WTC11 (cell line): ENCODE data around the gene PNMA8C. TPM values are rescaled to one million over a fixed set of nuclear protein-coding genes. Genes with fewer than 3 reads are reported as not detected.

Experiments
- ATAC-seq: fragments of 200-7000 bp; cut with Tn5 transposase; 2 replicates; pipeline ENCODE4 v1.10.0; 2021; ENCODE audit warnings: mild to moderate bottlenecking, moderate library complexity
- CTCF ChIA-PET: fragments of 300-600 bp; sonication (Branson Sonifier 250); formaldehyde crosslinking; loops from one replicate; lab custom pipeline; 2021; ENCODE audit warnings: antibody characterized with exemption; lab: Charles Lee
- POLR2A ChIA-PET: fragments of 350-600 bp; sonication (Branson Sonifier 250); formaldehyde crosslinking; loops from one replicate; lab custom pipeline; 2021; ENCODE audit warnings: antibody characterized with exemption; lab: Charles Lee
- DNase-seq: peaks from one replicate; pipeline ENCODE4 v3.0.0; 2021; ENCODE audit warnings: low spot score
- H3K27ac Mint-ChIP-seq: 2 replicates; pipeline ENCODE4 v1.8.0; 2021; ENCODE audit warnings: mixed read lengths
- H3K27me3 Mint-ChIP-seq: 2 replicates; pipeline ENCODE4 v1.8.0; 2021; ENCODE audit warnings: low read depth, mild to moderate bottlenecking, moderate library complexity, mixed read lengths
- H3K36me3 Mint-ChIP-seq: 2 replicates; pipeline ENCODE4 v1.8.0; 2021; ENCODE audit warnings: mixed read lengths
- H3K4me1 Mint-ChIP-seq: 2 replicates; pipeline ENCODE4 v1.8.0; 2022; ENCODE audit warnings: mixed read lengths
- H3K4me3 Mint-ChIP-seq: 2 replicates; pipeline ENCODE4 v1.8.0; 2021; ENCODE audit warnings: mild to moderate bottlenecking, moderate library complexity, mixed read lengths
- H3K9me3 Mint-ChIP-seq: 2 replicates; pipeline ENCODE4 v1.8.0; 2021; ENCODE audit warnings: mixed read lengths
- FOXP1 ChIP-seq: sonication (generic); formaldehyde crosslinking; IDR thresholded peaks from 2 replicates; pipeline ENCODE4 v1.8.0; 2022; ENCODE audit warnings: missing genetic modification reagents, mild to moderate bottlenecking, moderate library complexity, borderline replicate concordance
- GRHL2 ChIP-seq: fragments of 250-450 bp; sonication (Bioruptor Pico); IDR thresholded peaks from 2 replicates; pipeline ENCODE4 v1.8.0; 2022; ENCODE audit warnings: mild to moderate bottlenecking, moderate library complexity; ENCODE audit not compliant: insufficient replicate concordance, severe bottlenecking
- GTF2I ChIP-seq: fragments of 250-450 bp; sonication (Bioruptor Pico); conservative IDR thresholded peaks from 2 replicates; pipeline ENCODE4 v1.4.0; 2021; ENCODE audit warnings: mild to moderate bottlenecking
- KAT7 ChIP-seq: sonication (generic); formaldehyde crosslinking; IDR thresholded peaks from 2 replicates; pipeline ENCODE4 v1.8.1; 2023; ENCODE audit warnings: missing genetic modification reagents, mild to moderate bottlenecking, borderline replicate concordance
- MYBL2 ChIP-seq: sonication (generic); formaldehyde crosslinking; IDR thresholded peaks from 2 replicates; pipeline ENCODE4 v1.8.1; 2023; ENCODE audit warnings: mild to moderate bottlenecking, moderate library complexity, missing genetic modification reagents
- NFE2L1 ChIP-seq: sonication (generic); formaldehyde crosslinking; IDR thresholded peaks from 2 replicates; pipeline ENCODE4 v1.8.1; 2023; ENCODE audit warnings: missing genetic modification reagents
- OVOL2 ChIP-seq: fragments of 250-450 bp; sonication (Bioruptor Pico); IDR thresholded peaks from 2 replicates; pipeline ENCODE4 v1.9.0; 2021; ENCODE audit warnings: mild to moderate bottlenecking, borderline replicate concordance
- PRRX2 ChIP-seq: fragments of 250-450 bp; sonication (Bioruptor Pico); IDR thresholded peaks from 2 replicates; pipeline ENCODE4 v1.8.0; 2021; ENCODE audit warnings: mild to moderate bottlenecking
- ZBTB21 ChIP-seq: sonication (generic); formaldehyde crosslinking; IDR thresholded peaks from 2 replicates; pipeline ENCODE4 v1.8.1; 2023; ENCODE audit warnings: mild to moderate bottlenecking, missing genetic modification reagents, borderline replicate concordance
- ZNF138 ChIP-seq: sonication (generic); formaldehyde crosslinking; conservative IDR thresholded peaks from 2 replicates; pipeline ENCODE4 v1.8.1; 2022; ENCODE audit warnings: mild to moderate bottlenecking, moderate library complexity, missing genetic modification reagents
- total RNA-seq: library from RNA; stranded (reverse); gene quantifications from 3 replicates; pipeline ENCODE4 v1.2.3, GENCODE V29; 2021
- TF ChIP-seq, protein P1 (sequence below): fragments of 250-450 bp; sonication (Bioruptor Pico); conservative IDR thresholded peaks from 2 replicates; pipeline ENCODE4 v1.9.0; 2021; ENCODE audit warnings: mild to moderate bottlenecking
- TF ChIP-seq, protein P2 (sequence below): sonication (generic); formaldehyde crosslinking; IDR thresholded peaks from 2 replicates; pipeline ENCODE4 v1.8.0; 2023; ENCODE audit warnings: missing genetic modification reagents, mild to moderate bottlenecking, borderline replicate concordance
- TF ChIP-seq, protein P3 (sequence below): fragments of 250-450 bp; sonication (Bioruptor Pico); IDR thresholded peaks from 2 replicates; pipeline ENCODE4 v1.9.0; 2021; ENCODE audit warnings: moderate library complexity, mild to moderate bottlenecking, inconsistent platforms, borderline replicate concordance
- TF ChIP-seq, protein P4 (sequence below): sonication (generic); formaldehyde crosslinking; IDR thresholded peaks from 2 replicates; pipeline ENCODE4 v1.8.1; 2023; ENCODE audit warnings: mild to moderate bottlenecking, missing genetic modification reagents
- TF ChIP-seq, protein P5 (sequence below): sonication (generic); formaldehyde crosslinking; IDR thresholded peaks from 2 replicates; pipeline ENCODE4 v1.8.1; 2022; ENCODE audit warnings: missing genetic modification reagents, borderline replicate concordance
- TF ChIP-seq, protein P6 (sequence below): sonication (generic); formaldehyde crosslinking; IDR thresholded peaks from 2 replicates; pipeline ENCODE4 v1.8.1; 2022; ENCODE audit warnings: mild to moderate bottlenecking, moderate library complexity, missing genetic modification reagents

PNMA8C gene
- total RNA-seq, 1 experiment from 2014 or later = 1.2 TPM

DNA sequence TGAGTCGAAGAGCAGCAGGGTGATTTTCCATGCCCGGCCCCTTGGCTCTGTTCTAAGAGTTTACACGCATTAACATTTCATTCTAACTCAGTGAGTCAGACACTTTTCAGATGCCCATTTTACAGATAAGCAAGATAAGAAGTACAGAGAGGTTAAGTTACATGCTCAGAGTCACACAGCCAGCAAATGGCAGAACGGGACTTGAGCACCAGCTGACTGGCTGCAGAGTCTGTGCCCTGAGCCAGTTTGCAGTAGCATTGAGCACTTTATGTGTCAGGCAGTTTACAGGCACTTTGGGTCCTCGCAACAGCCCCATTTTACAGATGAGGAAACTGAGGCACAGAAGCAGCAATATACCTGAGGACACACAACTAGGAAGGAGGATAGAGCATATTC, 34.3 kb downstream of the PNMA8C start:
- H3K9me3 Mint-ChIP-seq = no peaks in the 10 kb centered on the region
- no peak for ATAC-seq
- H3K27ac Mint-ChIP-seq = no peak overlapping the region
- no peak for DNase-seq
- POLR2A ChIA-PET = interaction anchor here (1.1 to 1.6 kb wide), 2 partner anchors 10 to 11 kb away, joined by 6 read pairs; no protein-coding TSS in a partner anchor
- CTCF ChIA-PET = interaction anchor here (0.6 to 3.8 kb wide), 9 partner anchors 9 to 366 kb away, joined by 3 to 71 read pairs (median 8); partner anchors contain the start of gene PPP5C
- peaks cover 19% of the 10 kb centered on the region for H3K36me3 Mint-ChIP-seq
- no peak; the same call in 1 of the 2 replicates for TF ChIP-seq GTF2I (CRISPR knock-in tag)
- TF ChIP-seq FOXP1 (CRISPR knock-in tag) = no peak
- no peak for TF ChIP-seq KAT7 (CRISPR knock-in tag)
- no peak for TF ChIP-seq MYBL2 (CRISPR knock-in tag)
- TF ChIP-seq PRRX2 (CRISPR knock-in tag) = no peak
- TF ChIP-seq, protein P1, sequence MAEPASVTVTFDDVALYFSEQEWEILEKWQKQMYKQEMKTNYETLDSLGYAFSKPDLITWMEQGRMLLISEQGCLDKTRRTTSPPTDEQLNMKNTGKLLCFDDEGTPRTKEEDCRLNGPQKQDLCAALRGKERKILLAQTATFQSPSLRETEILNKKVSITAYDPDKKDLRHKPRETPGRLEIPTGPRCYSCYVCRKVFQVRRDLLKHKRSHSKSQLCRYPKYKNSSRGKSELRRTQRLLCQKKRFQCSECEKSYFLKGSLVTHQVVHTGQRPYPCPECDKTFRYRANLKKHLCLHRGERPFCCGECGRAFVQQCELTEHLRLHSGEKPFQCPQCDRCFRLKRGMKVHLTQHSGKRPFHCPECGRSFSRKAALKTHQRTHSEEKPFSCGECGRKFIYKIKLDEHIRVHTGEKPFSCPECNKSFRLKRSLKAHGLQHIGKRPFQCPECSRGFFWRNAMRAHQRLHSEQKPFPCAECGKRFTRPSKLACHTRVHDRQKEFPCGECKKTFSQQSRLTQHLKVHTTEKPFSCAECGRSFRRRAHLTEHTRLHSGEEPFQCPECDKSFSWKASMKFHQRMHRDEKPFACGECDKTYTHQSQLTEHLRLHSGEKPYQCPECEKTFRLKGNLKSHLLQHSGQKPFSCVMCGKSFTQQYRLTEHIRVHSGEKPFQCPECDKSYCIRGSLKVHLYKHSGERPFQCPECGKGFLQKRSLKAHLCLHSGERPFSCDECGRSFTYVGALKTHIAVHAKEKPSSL (CRISPR knock-in tag) = no peak
- TF ChIP-seq NFE2L1 (CRISPR knock-in tag) = no peak
- TF ChIP-seq, protein P2, sequence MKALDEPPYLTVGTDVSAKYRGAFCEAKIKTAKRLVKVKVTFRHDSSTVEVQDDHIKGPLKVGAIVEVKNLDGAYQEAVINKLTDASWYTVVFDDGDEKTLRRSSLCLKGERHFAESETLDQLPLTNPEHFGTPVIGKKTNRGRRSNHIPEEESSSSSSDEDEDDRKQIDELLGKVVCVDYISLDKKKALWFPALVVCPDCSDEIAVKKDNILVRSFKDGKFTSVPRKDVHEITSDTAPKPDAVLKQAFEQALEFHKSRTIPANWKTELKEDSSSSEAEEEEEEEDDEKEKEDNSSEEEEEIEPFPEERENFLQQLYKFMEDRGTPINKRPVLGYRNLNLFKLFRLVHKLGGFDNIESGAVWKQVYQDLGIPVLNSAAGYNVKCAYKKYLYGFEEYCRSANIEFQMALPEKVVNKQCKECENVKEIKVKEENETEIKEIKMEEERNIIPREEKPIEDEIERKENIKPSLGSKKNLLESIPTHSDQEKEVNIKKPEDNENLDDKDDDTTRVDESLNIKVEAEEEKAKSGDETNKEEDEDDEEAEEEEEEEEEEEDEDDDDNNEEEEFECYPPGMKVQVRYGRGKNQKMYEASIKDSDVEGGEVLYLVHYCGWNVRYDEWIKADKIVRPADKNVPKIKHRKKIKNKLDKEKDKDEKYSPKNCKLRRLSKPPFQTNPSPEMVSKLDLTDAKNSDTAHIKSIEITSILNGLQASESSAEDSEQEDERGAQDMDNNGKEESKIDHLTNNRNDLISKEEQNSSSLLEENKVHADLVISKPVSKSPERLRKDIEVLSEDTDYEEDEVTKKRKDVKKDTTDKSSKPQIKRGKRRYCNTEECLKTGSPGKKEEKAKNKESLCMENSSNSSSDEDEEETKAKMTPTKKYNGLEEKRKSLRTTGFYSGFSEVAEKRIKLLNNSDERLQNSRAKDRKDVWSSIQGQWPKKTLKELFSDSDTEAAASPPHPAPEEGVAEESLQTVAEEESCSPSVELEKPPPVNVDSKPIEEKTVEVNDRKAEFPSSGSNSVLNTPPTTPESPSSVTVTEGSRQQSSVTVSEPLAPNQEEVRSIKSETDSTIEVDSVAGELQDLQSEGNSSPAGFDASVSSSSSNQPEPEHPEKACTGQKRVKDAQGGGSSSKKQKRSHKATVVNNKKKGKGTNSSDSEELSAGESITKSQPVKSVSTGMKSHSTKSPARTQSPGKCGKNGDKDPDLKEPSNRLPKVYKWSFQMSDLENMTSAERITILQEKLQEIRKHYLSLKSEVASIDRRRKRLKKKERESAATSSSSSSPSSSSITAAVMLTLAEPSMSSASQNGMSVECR (CRISPR knock-in tag) = no peak
- TF ChIP-seq, protein P3, sequence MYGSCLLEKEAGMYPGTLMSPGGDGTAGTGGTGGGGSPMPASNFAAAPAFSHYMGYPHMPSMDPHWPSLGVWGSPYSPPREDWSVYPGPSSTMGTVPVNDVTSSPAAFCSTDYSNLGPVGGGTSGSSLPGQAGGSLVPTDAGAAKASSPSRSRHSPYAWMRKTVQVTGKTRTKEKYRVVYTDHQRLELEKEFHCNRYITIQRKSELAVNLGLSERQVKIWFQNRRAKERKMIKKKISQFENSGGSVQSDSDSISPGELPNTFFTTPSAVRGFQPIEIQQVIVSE (CRISPR knock-in tag) = no peak
- TF ChIP-seq GRHL2 (CRISPR knock-in tag) = no peak
- TF ChIP-seq ZNF138 (CRISPR knock-in tag) = no peak
- TF ChIP-seq, protein P4, sequence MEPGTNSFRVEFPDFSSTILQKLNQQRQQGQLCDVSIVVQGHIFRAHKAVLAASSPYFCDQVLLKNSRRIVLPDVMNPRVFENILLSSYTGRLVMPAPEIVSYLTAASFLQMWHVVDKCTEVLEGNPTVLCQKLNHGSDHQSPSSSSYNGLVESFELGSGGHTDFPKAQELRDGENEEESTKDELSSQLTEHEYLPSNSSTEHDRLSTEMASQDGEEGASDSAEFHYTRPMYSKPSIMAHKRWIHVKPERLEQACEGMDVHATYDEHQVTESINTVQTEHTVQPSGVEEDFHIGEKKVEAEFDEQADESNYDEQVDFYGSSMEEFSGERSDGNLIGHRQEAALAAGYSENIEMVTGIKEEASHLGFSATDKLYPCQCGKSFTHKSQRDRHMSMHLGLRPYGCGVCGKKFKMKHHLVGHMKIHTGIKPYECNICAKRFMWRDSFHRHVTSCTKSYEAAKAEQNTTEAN (CRISPR knock-in tag) = no peak
- TF ChIP-seq OVOL2 (CRISPR knock-in tag) = no peak
- TF ChIP-seq, protein P5, sequence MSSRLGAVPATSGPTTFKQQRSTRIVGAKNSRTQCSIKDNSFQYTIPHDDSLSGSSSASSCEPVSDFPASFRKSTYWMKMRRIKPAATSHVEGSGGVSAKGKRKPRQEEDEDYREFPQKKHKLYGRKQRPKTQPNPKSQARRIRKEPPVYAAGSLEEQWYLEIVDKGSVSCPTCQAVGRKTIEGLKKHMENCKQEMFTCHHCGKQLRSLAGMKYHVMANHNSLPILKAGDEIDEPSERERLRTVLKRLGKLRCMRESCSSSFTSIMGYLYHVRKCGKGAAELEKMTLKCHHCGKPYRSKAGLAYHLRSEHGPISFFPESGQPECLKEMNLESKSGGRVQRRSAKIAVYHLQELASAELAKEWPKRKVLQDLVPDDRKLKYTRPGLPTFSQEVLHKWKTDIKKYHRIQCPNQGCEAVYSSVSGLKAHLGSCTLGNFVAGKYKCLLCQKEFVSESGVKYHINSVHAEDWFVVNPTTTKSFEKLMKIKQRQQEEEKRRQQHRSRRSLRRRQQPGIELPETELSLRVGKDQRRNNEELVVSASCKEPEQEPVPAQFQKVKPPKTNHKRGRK (CRISPR knock-in tag) = no peak
- TF ChIP-seq, protein P6, sequence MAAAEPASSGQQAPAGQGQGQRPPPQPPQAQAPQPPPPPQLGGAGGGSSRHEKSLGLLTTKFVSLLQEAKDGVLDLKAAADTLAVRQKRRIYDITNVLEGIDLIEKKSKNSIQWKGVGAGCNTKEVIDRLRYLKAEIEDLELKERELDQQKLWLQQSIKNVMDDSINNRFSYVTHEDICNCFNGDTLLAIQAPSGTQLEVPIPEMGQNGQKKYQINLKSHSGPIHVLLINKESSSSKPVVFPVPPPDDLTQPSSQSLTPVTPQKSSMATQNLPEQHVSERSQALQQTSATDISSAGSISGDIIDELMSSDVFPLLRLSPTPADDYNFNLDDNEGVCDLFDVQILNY (CRISPR knock-in tag) = no peak
- no peak for TF ChIP-seq ZBTB21 (CRISPR knock-in tag)
- peaks cover 9% of the 10 kb centered on the region for H3K4me1 Mint-ChIP-seq
- no peak overlapping the region for H3K4me3 Mint-ChIP-seq
- H3K27me3 Mint-ChIP-seq = no peaks in the 10 kb centered on the region
